ENCODE results near the gene MYO1G.
"Not testable (repeated sequence)": the region's sequence is repeated elsewhere in the genome, so short reads cannot be mapped to it uniquely, and the experiment has no call there.

Gene MYO1G

DNA sequence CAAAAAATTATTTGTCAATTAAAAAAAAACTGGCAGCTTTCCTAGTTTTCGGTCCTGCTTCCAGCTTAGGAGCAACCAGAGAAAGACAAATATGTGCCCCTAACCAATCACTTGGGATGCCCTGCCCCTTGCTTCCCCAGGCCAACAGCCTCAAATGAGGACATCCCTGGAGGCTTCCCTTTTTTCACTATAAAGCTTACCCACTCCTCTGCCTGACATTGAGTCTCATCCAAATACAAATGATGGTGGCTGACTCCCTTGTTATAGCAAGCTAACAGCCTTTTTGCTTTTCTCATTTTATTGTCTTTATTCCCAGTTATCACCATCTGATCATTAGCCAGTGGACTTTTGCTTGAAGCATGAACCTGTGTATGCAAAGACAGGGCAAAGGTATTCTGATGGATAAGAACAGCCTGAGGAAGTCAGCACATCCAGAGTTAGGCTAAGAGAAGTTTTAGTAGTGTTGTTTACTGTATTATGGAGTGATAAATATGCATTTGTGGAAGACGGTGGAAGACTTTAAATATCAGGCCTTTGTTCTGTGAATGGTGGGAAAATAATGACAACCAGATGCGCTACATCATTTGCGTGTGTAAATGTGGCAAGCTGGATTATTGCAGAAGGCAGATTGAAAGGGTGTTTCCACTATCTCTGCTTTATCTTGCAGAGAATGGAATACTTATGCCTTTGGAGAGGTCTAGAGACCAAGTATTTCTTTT is 19.5 kb upstream of the MYO1G start:
- DNase-seq, result no peak

- DNase-seq, result no peak
Observed at GRCh38 chr7:44995555-44996493, 17.0 kb upstream of the MYO1G start.

DNA sequence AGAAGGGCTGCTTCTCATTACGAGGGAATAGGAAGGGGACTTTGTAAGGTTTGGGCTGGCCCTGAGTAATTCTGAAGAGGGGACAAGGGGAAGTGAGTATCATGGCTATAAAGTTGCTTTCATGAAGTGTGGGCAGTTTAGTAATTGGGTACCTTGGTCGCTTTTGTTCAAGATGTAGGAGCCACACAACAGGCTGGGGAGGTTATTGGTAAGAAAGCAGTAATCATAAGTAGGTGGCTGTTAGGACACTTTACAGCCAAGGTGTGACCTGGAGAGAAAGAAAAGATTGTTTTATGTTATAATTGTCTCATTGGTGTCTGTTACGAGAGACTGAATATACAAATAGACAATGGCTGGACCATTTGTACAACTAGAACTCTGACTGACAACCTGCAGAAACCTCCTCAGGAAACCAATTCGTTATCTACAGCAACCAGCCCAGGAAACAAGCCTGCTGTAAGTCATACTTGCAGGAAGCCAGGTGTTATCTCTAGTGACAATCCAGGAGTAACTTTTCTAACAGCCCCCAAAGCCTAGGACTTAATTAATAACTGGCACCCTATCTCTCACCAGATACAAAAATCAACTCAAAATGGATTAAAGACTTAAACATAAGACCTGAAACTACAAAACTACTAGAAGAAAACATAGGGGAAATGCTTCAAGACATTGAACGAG is 16.2 kb upstream of the MYO1G start:
- no peak for DNase-seq

DNA sequence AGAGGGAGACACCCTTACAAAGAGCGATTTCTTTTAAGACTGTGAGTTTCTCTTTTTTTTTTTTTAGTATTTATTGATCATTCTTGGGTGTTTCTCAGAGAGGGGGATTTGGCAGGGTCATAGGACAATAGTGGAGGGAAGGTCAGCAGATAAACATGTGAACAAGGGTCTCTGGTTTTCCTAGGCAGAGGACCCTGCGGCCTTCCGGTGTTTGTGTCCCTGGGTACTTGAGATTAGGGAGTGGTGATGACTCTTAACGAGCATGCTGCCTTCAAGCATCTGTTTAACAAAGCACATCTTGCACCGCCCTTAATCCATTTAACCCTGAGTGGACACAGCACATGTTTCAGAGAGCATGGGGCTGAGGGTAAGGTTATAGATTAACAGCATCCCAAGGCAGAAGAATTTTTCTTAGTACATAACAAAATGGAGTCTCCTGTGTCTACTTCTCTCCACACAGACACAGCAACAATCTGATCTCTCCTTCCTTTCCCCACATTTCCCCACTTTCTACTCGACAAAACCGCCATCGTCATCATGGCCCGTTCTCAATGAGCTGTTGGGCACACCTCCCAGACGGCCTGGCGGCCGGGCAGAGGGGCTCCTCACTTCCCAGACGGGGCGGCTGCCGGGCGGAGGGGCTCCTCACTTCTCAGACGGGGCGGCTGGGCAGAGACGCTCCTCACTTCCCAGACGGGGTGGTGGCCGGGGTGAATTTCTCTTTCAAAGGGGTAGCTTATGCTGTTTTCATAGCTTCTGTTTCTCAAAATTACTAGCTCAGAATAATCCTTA is 13.4 kb upstream of the MYO1G start:
- DNase-seq, result not testable (repeated sequence)

DNA sequence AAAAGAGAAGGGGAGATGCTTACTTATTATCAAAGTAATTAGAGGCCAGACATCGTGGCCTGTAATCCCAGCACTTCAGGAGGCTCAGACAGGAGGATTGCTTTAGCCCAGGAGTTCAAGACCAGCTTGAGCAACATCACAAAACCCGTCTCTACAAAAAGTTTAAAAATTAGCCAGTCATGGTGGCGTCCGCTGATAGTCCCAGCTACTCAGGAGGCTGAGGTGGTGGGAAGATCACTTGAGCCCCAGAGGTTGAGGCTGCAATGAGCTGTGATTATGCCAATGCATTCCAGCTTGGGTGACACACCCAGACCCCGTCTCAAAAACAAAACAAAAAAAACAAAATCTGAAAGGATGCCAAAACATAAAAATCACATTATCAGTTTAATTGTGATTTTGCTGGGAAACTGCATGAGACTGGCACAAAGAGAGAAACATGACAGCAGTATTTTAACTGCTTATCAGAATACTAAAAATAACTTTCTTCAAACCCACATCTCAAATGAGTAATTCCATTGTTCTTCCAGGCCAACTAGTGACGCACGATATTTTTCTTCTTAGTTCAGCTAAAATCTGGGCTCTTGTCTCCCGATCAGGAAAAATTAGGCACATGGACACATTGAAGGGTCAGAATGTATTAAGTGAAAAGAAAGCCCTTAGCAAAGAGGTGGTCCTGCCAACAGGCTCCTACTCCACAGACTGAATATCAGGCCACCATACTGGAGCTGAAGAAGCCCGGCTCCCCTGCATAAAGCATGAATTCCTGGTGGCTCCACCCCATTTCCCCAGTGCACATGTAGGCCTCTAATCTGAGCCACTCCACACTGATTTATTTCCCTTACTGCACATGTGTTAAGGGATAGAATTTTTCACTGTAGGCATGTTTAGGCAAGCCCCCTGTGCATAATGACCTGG is 11.6 kb upstream of the MYO1G start:
- no peak for DNase-seq

- DNase-seq, result no peak
Observed at GRCh38 chr7:44989132-44989531, 10.3 kb upstream of the MYO1G start.

DNA sequence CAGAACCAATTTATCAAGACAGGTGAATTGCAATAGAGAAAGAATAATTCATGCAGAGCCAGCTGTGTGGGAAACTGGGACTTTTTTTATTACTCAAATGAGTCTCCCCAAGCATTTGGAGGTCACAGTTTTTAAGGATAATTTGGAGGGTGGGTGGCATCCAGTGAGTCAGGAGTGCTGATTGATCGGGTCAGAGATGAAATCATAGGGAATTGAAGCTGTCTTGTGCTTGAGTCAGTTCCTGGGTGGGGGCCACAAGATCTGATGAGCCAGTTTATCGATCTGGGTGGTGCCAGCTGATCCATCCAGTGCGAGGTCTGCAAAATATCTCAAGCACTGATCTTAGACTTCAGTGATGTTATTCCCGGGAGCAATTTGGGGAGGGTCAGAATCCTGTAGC is 9.9 kb upstream of the MYO1G start:
- DNase-seq, result no peak

- DNase-seq, result no peak
Observed at GRCh38 chr7:44987996-44988395, 9.2 kb upstream of the MYO1G start.

DNA sequence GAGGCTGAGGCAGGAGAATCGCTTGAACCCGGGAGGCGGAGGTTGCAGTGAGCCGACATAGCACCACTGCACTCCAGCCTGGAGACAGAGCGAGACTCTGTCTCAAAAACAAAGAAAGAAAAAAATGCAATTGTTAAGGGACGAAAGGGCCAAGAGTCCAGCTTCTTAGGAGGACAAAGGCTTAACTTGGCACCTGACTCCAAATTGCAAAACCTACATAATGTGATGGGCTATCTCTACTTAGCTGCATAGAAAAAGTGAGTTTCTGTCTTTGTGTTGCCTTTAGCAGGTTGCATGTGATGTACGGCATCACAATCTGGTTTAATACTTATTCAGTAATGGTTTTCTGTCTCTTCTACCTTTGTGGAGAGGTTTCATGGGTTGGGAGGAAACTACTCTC is 8.6 kb upstream of the MYO1G start:
- DNase-seq, result no peak

GRCh38 chr7:44986218-44987053 is 7.6 kb upstream of the MYO1G start:
- peak; percentile 98 for DNase-seq

GRCh38 chr7:44985900-44986217 is 7.0 kb upstream of the MYO1G start:
- DNase-seq, result no peak

- no peak for DNase-seq
Observed at GRCh38 chr7:44985033-44985695, 6.3 kb upstream of the MYO1G start.

GRCh38 chr7:44984478-44984758 is 5.6 kb upstream of the MYO1G start:
- no peak for DNase-seq

- DNase-seq, result no peak
Observed at GRCh38 chr7:44983742-44984477, 5.1 kb upstream of the MYO1G start.

- DNase-seq, result no peak
Observed at GRCh38 chr7:44982970-44983369, 4.2 kb upstream of the MYO1G start.

DNA sequence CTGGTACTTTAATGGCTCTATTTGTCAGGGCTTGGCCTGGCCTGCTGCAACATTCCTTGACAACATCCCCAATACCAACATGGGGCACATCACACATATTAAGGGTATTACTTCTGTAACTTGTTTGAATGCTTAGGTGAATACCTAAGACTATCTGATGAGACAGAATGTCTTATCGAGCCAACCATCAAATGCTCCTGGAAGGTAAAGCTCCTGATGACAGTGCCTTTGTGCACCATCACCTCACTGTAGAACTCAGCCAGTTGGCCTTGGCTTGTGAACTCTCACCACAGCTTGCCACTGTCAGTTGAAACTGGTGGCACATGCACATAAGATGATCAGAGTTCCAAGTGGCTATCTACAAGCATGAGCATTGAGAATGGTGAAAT is 3.7 kb upstream of the MYO1G start:
- DNase-seq, result no peak

- no peak for DNase-seq
Observed at GRCh38 chr7:44981035-44981706, 2.4 kb upstream of the MYO1G start.

- DNase-seq, result peak; percentile 73
Observed at GRCh38 chr7:44980393-44981034, 1.7 kb upstream of the MYO1G start.
